A549 (cell line): ENCODE measurements around the gene SHCBP1. TPM values are rescaled to one million over a fixed set of nuclear protein-coding genes. Genes with fewer than 3 reads are reported as not detected.

Experiments used
- ATAC-seq, 2 experiments: fragments of 200-7000 bp in 1 of 2; fragments of >200 bp in 1 of 2; cut with Nextera tagmentation in 1 of 2; cut with Tn5 transposase in 1 of 2; 3 replicates each; pipeline versions ENCODE4 v1.8.0 to v1.9.1; 2018 to 2020; ENCODE audit warnings: mild to moderate bottlenecking in 1 of 2, moderate library complexity in 1 of 2
- CTCF ChIA-PET: fragments of 300-600 bp; sonication (Branson Sonifier 250); formaldehyde crosslinking; extraction: SDS; loops from one replicate; lab custom pipeline; 2021; ENCODE audit warnings: antibody characterized with exemption, inconsistent platforms; lab: Yijun Ruan, JAX
- POLR2A ChIA-PET: fragments of 350-600 bp; formaldehyde crosslinking; extraction: SDS; loops from one replicate; lab custom pipeline; 2021; ENCODE audit warnings: antibody characterized with exemption, inconsistent platforms; lab: Yijun Ruan, JAX
- DNase-seq, 2 experiments: peaks; one replicate each; pipeline versions ENCODE4 v3.0.0 to v3.0.0-alpha.2; 2011 to 2016; ENCODE audit warnings: low read depth in 1 of 2, low spot score in 1 of 2
- FAIRE-seq: peaks from 2 replicates; lab custom pipeline; 2011; peaks lifted over from hg19 to GRCh38; lab: Jason Lieb, UNC
- H3K27ac ChIP-seq, 2 experiments: fragments of >200 bp; sonication (Bioruptor Twin); formaldehyde crosslinking; 3 replicates each; pipeline ENCODE4 v1.5.1; 2016 to 2017
- H3K4me1 ChIP-seq: fragments of >200 bp; sonication (Bioruptor Twin); formaldehyde crosslinking; 3 replicates; pipeline ENCODE4 v1.6.1; 2016
- H3K4me2 ChIP-seq: fragments of >200 bp; sonication (Bioruptor Twin); formaldehyde crosslinking; 3 replicates; pipeline ENCODE4 v1.6.1; 2016
- H3K4me3 ChIP-seq: fragments of >200 bp; sonication (Bioruptor Twin); formaldehyde crosslinking; 3 replicates; pipeline ENCODE4 v1.5.1; 2016
- H3K9me3 ChIP-seq: fragments of >200 bp; sonication (Bioruptor Twin); formaldehyde crosslinking; 3 replicates; pipeline ENCODE4 v1.6.1; 2016
- CBX2 ChIP-seq: fragments of 200-600 bp; sonication (generic); IDR thresholded peaks from 2 replicates; pipeline ENCODE4 v1.6.1; 2016; ENCODE audit warnings: low read depth, mild to moderate bottlenecking, borderline replicate concordance
- CEBPB ChIP-seq, 2 experiments: fragments of >200 bp in 1 of 2; sonication (Bioruptor Twin) in 1 of 2; formaldehyde crosslinking in 1 of 2; IDR thresholded peaks; 2 replicates each; pipeline ENCODE4 v1.6.1; 2012 to 2016
- CHD2 ChIP-seq: fragments of 150-350 bp; IDR thresholded peaks from 2 replicates; pipeline ENCODE4 v1.6.1; 2014; ENCODE audit warnings: low read length; ENCODE audit not compliant: partially characterized antibody
- CHD4 ChIP-seq: fragments of 200-600 bp; sonication (generic); IDR thresholded peaks from 2 replicates; pipeline ENCODE4 v1.6.1; 2016; ENCODE audit warnings: antibody characterized with exemption, mild to moderate bottlenecking, borderline replicate concordance
- EHMT2 ChIP-seq: fragments of 200-600 bp; sonication (generic); IDR thresholded peaks from 2 replicates; pipeline ENCODE4 v1.6.1; 2016; ENCODE audit warnings: antibody characterized with exemption, low read depth, mild to moderate bottlenecking, moderate library complexity
- EP300 ChIP-seq, 2 experiments: fragments of >200 bp; sonication (Bioruptor Twin); formaldehyde crosslinking; IDR thresholded peaks; 2 replicates in 1 of 2; 3 replicates in 1 of 2; pipeline ENCODE4 v1.6.1; 2016 to 2017
- ESRRA ChIP-seq: fragments of 150-350 bp; IDR thresholded peaks from 2 replicates; pipeline ENCODE4 v1.6.1; 2014; ENCODE audit warnings: mild to moderate bottlenecking, low read length, borderline replicate concordance
- FOSB ChIP-seq: fragments of 250-450 bp; sonication (Bioruptor Pico); IDR thresholded peaks from 2 replicates; pipeline ENCODE4 v1.5.0; 2020; ENCODE audit warnings: mild to moderate bottlenecking, moderate library complexity
- HOXB13 ChIP-seq: fragments of 250-450 bp; sonication (Bioruptor Pico); IDR thresholded peaks from 2 replicates; pipeline ENCODE4 v1.5.0; 2020; ENCODE audit warnings: low read depth, mild to moderate bottlenecking, moderate library complexity
- HOXB5 ChIP-seq: fragments of 250-450 bp; sonication (Bioruptor Pico); IDR thresholded peaks from 2 replicates; pipeline ENCODE4 v1.5.0; 2020; ENCODE audit warnings: mild to moderate bottlenecking, moderate library complexity
- JUNB ChIP-seq: fragments of >200 bp; sonication (Bioruptor Twin); formaldehyde crosslinking; IDR thresholded peaks from 2 replicates; pipeline ENCODE4 v1.6.1; 2016
- KDM1A ChIP-seq: fragments of 200-600 bp; sonication (generic); IDR thresholded peaks from 2 replicates; pipeline ENCODE4 v1.6.1; 2016; ENCODE audit warnings: low read depth, mild to moderate bottlenecking
- PHF8 ChIP-seq: fragments of 200-600 bp; sonication (generic); IDR thresholded peaks from 2 replicates; pipeline ENCODE4 v1.6.1; 2016; ENCODE audit warnings: low read depth, mild to moderate bottlenecking, antibody characterized with exemption, moderate library complexity, borderline replicate concordance
- RCOR1 ChIP-seq: fragments of 150-350 bp; IDR thresholded peaks from 2 replicates; pipeline ENCODE4 v1.6.1; 2014; ENCODE audit warnings: antibody characterized with exemption, low read length, low read depth
- RFX5 ChIP-seq: fragments of 450-650 bp; IDR thresholded peaks from 2 replicates; pipeline ENCODE4 v1.7.1; 2014; ENCODE audit warnings: antibody characterized with exemption, mild to moderate bottlenecking, moderate library complexity
- ZC3H11A ChIP-seq: fragments of 450-650 bp; IDR thresholded peaks from 2 replicates; pipeline ENCODE4 v1.6.1; 2014; ENCODE audit warnings: antibody characterized with exemption, mild to moderate bottlenecking
- ZFP36 ChIP-seq: fragments of 450-650 bp; IDR thresholded peaks from 2 replicates; pipeline ENCODE4 v1.6.1; 2014; ENCODE audit warnings: borderline replicate concordance; ENCODE audit not compliant: partially characterized antibody
- WGBS: methylation state at CpG from one replicate; pipeline ENCODE4 v1.1.6; 2017; ENCODE audit errors: missing lambda C conversion rate; 5-methylcytosine and 5-hydroxymethylcytosine counted together
- polyA plus RNA-seq, 4 experiments: library from polyadenylated mRNA; depleted of rRNA in 3 of 4; stranded (reverse); fragments of >200 nt; fragmentation: RNase III in 1 of 4; extraction: RNeasy Plus Mini Kit Qiagen cat#74134 plus additional on column Dnase treatment in 1 of 4; gene quantifications; 2 replicates in 3 of 4; 3 replicates in 1 of 4; pipeline ENCODE4 v1.2.3, GENCODE V29; 2011 to 2017
- TF ChIP-seq, protein P1 (sequence below): IDR thresholded peaks from 2 replicates; pipeline ENCODE4 v1.6.1; 2012
- TF ChIP-seq, protein P2 (sequence below): fragments of 250-450 bp; sonication (Bioruptor Pico); IDR thresholded peaks from 2 replicates; pipeline ENCODE4 v1.5.0; 2021; ENCODE audit warnings: mild to moderate bottlenecking, moderate library complexity, borderline replicate concordance
- TF ChIP-seq, protein P3 (sequence below): IDR thresholded peaks from 2 replicates; pipeline ENCODE4 v1.6.1; 2012
- TF ChIP-seq, protein P4 (sequence below): fragments of 250-450 bp; sonication (Bioruptor Pico); IDR thresholded peaks from 2 replicates; pipeline ENCODE4 v1.5.0; 2020; ENCODE audit warnings: low read depth, mild to moderate bottlenecking, moderate library complexity
- TF ChIP-seq, protein P5 (sequence below): fragments of 150-350 bp; IDR thresholded peaks from 2 replicates; pipeline ENCODE4 v1.6.1; 2014; ENCODE audit warnings: low read depth, mild to moderate bottlenecking, low read length

Gene SHCBP1
- polyA plus RNA-seq, 2 of the 4 experiments (the other 2 are of a cell fraction), result 46.0 to 53.6 TPM

DNA sequence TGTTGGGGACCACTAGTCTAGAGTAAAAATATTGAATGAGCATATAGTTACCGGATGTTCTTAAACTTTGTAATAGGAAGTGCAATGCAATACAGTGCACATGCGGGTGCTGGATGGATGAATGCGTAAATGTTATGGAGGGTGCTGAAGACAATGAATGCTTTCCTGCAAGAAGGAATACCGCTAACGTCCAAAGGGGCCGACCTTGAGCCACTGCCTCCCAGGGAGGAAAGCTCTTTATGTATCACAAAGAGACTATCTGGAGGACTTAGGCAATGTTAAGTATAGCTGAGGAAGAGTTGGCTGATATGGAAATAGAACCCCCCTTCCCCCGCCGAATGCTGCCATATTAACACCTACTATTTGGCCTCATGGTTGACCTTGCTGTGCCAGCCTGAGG lies 27.5 kb upstream of the SHCBP1 start (continued):
- TF ChIP-seq, protein P1, sequence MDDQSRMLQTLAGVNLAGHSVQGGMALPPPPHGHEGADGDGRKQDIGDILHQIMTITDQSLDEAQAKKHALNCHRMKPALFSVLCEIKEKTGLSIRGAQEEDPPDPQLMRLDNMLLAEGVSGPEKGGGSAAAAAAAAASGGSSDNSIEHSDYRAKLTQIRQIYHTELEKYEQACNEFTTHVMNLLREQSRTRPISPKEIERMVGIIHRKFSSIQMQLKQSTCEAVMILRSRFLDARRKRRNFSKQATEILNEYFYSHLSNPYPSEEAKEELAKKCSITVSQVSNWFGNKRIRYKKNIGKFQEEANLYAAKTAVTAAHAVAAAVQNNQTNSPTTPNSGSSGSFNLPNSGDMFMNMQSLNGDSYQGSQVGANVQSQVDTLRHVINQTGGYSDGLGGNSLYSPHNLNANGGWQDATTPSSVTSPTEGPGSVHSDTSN, result no peak
- no peak for TF ChIP-seq HOXB5
- no peak for TF ChIP-seq HOXB13 (CRISPR knock-in tag)
- TF ChIP-seq RFX5, result no peak
- no peak for TF ChIP-seq CHD2
- TF ChIP-seq, protein P2, sequence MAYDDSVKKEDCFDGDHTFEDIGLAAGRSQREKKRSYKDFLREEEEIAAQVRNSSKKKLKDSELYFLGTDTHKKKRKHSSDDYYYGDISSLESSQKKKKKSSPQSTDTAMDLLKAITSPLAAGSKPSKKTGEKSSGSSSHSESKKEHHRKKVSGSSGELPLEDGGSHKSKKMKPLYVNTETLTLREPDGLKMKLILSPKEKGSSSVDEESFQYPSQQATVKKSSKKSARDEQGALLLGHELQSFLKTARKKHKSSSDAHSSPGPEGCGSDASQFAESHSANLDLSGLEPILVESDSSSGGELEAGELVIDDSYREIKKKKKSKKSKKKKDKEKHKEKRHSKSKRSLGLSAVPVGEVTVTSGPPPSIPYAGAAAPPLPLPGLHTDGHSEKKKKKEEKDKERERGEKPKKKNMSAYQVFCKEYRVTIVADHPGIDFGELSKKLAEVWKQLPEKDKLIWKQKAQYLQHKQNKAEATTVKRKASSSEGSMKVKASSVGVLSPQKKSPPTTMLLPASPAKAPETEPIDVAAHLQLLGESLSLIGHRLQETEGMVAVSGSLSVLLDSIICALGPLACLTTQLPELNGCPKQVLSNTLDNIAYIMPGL (CRISPR knock-in tag), result no peak
- no peak for TF ChIP-seq EHMT2
- TF ChIP-seq, protein P3, sequence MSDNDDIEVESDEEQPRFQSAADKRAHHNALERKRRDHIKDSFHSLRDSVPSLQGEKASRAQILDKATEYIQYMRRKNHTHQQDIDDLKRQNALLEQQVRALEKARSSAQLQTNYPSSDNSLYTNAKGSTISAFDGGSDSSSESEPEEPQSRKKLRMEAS, result no peak
- TF ChIP-seq ESRRA, result no peak

DNA sequence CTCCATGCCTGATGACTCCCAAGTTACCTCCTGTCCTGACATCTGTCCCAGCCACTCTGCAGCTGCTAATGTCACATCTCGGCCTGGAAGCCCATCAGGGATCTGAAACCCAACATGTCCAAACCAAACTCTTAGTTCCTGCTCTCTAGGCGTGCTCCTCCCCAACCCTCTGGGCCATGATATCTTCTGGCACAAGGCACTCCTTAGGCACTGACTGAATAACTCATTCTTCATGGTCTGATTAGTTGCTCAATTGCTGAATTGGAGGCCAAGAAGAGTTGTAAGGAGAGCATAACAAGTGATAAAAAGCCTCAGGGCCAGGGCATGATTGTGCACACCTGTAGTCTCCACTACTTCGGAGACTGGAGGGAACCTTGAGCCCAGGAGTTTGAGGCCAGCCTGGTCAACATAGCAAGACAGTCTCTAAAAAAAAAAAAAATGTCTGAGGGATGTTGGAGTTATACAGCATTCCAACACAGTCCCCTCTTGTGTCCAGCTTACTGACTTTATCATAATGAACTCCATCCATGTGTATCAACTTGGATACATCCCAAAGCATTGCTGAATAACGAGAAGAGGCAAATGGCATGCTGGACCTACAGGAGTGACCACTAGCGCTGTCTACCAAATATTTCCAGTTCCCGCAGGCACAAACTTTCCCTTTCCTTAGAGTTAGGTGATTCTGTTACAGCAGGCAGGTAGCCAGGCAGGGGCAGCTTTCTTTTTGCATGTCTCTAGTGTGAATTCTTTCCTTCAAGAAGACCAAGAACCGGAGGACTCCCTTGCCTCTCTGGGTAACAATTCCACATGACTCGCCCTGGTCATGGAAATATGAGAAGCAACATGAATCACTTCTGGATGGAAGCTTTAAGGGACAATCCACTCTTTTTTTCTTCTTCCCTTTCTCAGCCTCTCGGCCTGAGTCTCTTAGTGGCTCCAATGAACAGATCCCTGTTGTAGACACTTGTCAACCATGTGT lies 18.1 kb upstream of the SHCBP1 start:
- Histone ChIP-seq H3K9me3 (no peaks in the 10 kb centered on the region), H3K4me2 (no peak overlapping the region), H3K4me3 (no peak overlapping the region), H3K4me1 (no peaks in the 10 kb centered on the region), H3K27ac (no peak overlapping the region)
- POLR2A ChIA-PET, result no interaction called here
- TF ChIP-seq, protein P4, sequence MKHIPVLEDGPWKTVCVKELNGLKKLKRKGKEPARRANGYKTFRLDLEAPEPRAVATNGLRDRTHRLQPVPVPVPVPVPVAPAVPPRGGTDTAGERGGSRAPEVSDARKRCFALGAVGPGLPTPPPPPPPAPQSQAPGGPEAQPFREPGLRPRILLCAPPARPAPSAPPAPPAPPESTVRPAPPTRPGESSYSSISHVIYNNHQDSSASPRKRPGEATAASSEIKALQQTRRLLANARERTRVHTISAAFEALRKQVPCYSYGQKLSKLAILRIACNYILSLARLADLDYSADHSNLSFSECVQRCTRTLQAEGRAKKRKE, result no peak
- TF ChIP-seq FOSB (CRISPR knock-in tag) (no peak), CHD4 (no peak), JUNB (no peak), ZC3H11A (no peak), EP300 (IDR thresholded peaks at IDR 0.05) (no peak), EHMT2 (no peak), CHD2 (no peak), KDM1A (no peak), CEBPB (IDR thresholded peaks at IDR 0.05) (no peak), PHF8 (no peak), CBX2 (no peak), ZFP36 (no peak), HOXB13 (CRISPR knock-in tag) (no peak), RCOR1 (no peak)
- TF ChIP-seq, protein P5, sequence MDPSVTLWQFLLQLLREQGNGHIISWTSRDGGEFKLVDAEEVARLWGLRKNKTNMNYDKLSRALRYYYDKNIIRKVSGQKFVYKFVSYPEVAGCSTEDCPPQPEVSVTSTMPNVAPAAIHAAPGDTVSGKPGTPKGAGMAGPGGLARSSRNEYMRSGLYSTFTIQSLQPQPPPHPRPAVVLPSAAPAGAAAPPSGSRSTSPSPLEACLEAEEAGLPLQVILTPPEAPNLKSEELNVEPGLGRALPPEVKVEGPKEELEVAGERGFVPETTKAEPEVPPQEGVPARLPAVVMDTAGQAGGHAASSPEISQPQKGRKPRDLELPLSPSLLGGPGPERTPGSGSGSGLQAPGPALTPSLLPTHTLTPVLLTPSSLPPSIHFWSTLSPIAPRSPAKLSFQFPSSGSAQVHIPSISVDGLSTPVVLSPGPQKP, result no peak
- FAIRE-seq, result no peak
- DNase-seq, result no peak
- CTCF ChIA-PET, result interaction anchor here (2.8 to 3.4 kb wide), 2 partner anchors 10 to 35 kb away, joined by 8 to 16 read pairs; no protein-coding TSS in a partner anchor
- no peak for ATAC-seq
- 39% methylated on average over 9 of the region's 9 CpGs for WGBS
